ENCODE data around the gene MYL5.
A peak's percentile ranks its signal among the peaks of the same experiment; 100 is the strongest.
"Not testable (repeated sequence)": the region's sequence is repeated elsewhere in the genome, so short reads cannot be mapped to it uniquely, and the experiment has no call there.

Gene MYL5

GRCh38 chr4:700587-701264 is 26.4 kb downstream of the MYL5 start:
- DNase-seq (ENCODE audit: low read depth): no peak
- H3K4me3 ChIP-seq (ENCODE audit: low read depth, low read length): no peak overlapping the region

GRCh38 chr4:702618-703048 is 28.3 kb downstream of the MYL5 start:
- DNase-seq (ENCODE audit: low read depth): no peak
- H3K4me3 ChIP-seq (ENCODE audit: low read depth, low read length): no peak overlapping the region

GRCh38 chr4:703336-704197 is 29.2 kb downstream of the MYL5 start:
- DNase-seq (ENCODE audit: low read depth): no peak
- H3K4me3 ChIP-seq (ENCODE audit: low read depth, low read length): no peak overlapping the region

- DNase-seq (ENCODE audit: low read depth): no peak
- no peak overlapping the region for H3K4me3 ChIP-seq (ENCODE audit: low read depth, low read length)
These were observed 30.0 kb downstream of the MYL5 start for GRCh38 chr4:704198-704891.

GRCh38 chr4:704971-705277 is 30.6 kb downstream of the MYL5 start:
- H3K4me3 ChIP-seq (ENCODE audit: low read depth, low read length): peak overlapping the region; percentile 90
- no peak for DNase-seq (ENCODE audit: low read depth)

GRCh38 chr4:705278-706082 is 31.1 kb downstream of the MYL5 start, which contains the start of gene PCGF3:
Gene PCGF3 (plus strand): TSS chr4:705832. CDS start chr4:733681, 27,849 bp downstream.
- DNase-seq (ENCODE audit: low read depth): peak; percentile 81
- H3K4me3 ChIP-seq (ENCODE audit: low read depth, low read length): peak within 1 kb of the TSS; percentile 90

GRCh38 chr4:706083-706633 is 31.8 kb downstream of the MYL5 start:
- peak overlapping the region; percentile 90 for H3K4me3 ChIP-seq (ENCODE audit: low read depth, low read length)
- DNase-seq (ENCODE audit: low read depth): not testable (repeated sequence)

GRCh38 chr4:706834-707598 is 32.7 kb downstream of the MYL5 start:
- no peak for DNase-seq (ENCODE audit: low read depth)
- H3K4me3 ChIP-seq (ENCODE audit: low read depth, low read length): peak overlapping the region; percentile 90

- no peak overlapping the region for H3K4me3 ChIP-seq (ENCODE audit: low read depth, low read length)
- DNase-seq (ENCODE audit: low read depth): no peak
These were observed 33.7 kb downstream of the MYL5 start for GRCh38 chr4:707929-708630.

- no peak for DNase-seq (ENCODE audit: low read depth)
- H3K4me3 ChIP-seq (ENCODE audit: low read depth, low read length): no peak overlapping the region
These were observed 34.2 kb downstream of the MYL5 start for GRCh38 chr4:708631-708933.

GRCh38 chr4:709348-709747 is 35.0 kb downstream of the MYL5 start:
- H3K4me3 ChIP-seq (ENCODE audit: low read depth, low read length): no peak overlapping the region
- no peak for DNase-seq (ENCODE audit: low read depth)

GRCh38 chr4:710116-710515 is 35.8 kb downstream of the MYL5 start:
- H3K4me3 ChIP-seq (ENCODE audit: low read depth, low read length): no peak overlapping the region

GRCh38 chr4:710916-711315 is 36.6 kb downstream of the MYL5 start:
- DNase-seq (ENCODE audit: low read depth): no peak
- H3K4me3 ChIP-seq (ENCODE audit: low read depth, low read length): no peak overlapping the region

More at GRCh38 chr4:710116-710515, 35.8 kb downstream of the MYL5 start:
- no peak for DNase-seq (ENCODE audit: low read depth)

GRCh38 chr4:712093-712492 is 37.8 kb downstream of the MYL5 start:
- H3K4me3 ChIP-seq (ENCODE audit: low read depth, low read length): no peak overlapping the region
- DNase-seq (ENCODE audit: low read depth): no peak

GRCh38 chr4:712916-713632 is 38.7 kb downstream of the MYL5 start:
- no peak for DNase-seq (ENCODE audit: low read depth)

GRCh38 chr4:714087-714486 is 39.7 kb downstream of the MYL5 start:
- DNase-seq (ENCODE audit: low read depth): no peak
- H3K4me3 ChIP-seq (ENCODE audit: low read depth, low read length): no peak overlapping the region

More at GRCh38 chr4:712916-713632, 38.7 kb downstream of the MYL5 start:
- H3K4me3 ChIP-seq (ENCODE audit: low read depth, low read length): no peak overlapping the region

- H3K4me3 ChIP-seq (ENCODE audit: low read depth, low read length): no peak overlapping the region
These were observed 43.4 kb downstream of the MYL5 start for GRCh38 chr4:717601-718320.

More at GRCh38 chr4:717601-718320, 43.4 kb downstream of the MYL5 start:
- DNase-seq (ENCODE audit: low read depth): no peak

Measured in skeletal muscle cell (primary cell).